PFSK-1 (cell line): ENCODE measurements around the gene CNIH3.

Source experiments
- POLR2AphosphoS5 ChIP-seq: IDR thresholded peaks from 2 replicates; pipeline ENCODE4 v1.6.1; 2012; ENCODE audit warnings: low read depth, mild to moderate bottlenecking, control low read depth, low read length, moderate library complexity
- SIN3A ChIP-seq: IDR thresholded peaks from 2 replicates; pipeline ENCODE4 v1.6.1; 2012; ENCODE audit warnings: mild to moderate bottlenecking, low read length, moderate library complexity, borderline replicate concordance; ENCODE audit not compliant: insufficient read depth
- TAF1 ChIP-seq: IDR thresholded peaks from 2 replicates; pipeline ENCODE4 v1.6.1; 2012; ENCODE audit warnings: low read length, control low read depth, borderline replicate concordance; ENCODE audit not compliant: insufficient read depth

DNA sequence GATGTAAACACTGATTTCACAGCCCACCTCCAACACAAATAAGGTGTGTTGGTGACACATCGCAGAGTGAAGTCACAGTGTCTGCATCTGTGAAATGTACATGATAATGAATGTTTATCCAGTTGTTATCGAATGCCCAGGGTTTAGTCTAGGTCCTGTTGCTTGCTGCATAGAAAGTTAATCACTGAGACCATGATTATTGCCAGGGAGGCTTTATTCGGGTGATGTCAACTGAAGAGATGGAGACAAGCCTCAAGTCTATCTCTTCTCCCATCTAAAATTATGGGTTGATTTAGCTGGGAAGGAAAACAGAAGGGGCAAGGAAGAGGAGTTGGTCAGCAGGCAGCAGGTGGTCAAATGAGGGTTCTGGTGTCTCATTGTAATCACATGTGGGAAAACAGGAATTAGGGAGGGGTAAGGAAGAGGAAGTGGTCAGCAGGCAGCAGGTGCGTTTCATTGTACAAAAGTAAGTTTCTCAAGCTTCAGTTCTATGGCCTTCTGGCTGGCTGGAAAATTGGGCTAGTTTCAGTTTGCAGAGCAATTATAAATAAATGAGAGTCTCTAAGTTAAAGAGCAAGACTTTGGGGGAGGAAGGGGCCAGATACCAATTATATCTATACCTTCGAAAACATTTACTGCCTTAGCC is 167.0 kb downstream of the CNIH3 start:
- TF ChIP-seq TAF1: no peak
- TF ChIP-seq POLR2AphosphoS5: no peak
- no peak for TF ChIP-seq SIN3A
